HG03139 (cell line): ENCODE measurements around the gene CDH12.
"Not testable (repeated sequence)": the region's sequence is repeated elsewhere in the genome, so short reads cannot be mapped to it uniquely, and the experiment has no call there.

ENCODE experiments used
- ATAC-seq: cut with Tn5 transposase; IDR thresholded peaks from one replicate; pipeline ENCODE4 v1.9.1; 2021; ENCODE audit not compliant: unreplicated experiment

Gene CDH12

DNA sequence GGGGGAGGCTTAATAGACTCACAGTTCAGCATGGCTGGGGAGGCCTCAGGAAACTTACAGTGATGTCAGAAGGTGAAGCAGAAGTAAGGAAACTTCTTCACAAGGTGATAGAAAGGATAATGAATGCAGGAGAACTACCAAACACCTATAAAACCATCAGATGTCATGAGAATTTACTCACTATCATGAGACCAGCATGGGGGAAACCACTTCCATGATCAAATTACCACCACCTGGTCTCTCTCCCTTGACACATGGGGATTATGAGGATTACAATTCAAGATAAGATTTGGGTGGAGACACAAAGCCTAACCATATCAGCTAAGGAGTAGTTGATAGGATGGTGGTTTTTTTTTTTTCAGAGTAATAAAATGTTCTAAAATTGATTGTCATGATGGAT is 201.8 kb downstream of the CDH12 start:
- ATAC-seq: no peak

DNA sequence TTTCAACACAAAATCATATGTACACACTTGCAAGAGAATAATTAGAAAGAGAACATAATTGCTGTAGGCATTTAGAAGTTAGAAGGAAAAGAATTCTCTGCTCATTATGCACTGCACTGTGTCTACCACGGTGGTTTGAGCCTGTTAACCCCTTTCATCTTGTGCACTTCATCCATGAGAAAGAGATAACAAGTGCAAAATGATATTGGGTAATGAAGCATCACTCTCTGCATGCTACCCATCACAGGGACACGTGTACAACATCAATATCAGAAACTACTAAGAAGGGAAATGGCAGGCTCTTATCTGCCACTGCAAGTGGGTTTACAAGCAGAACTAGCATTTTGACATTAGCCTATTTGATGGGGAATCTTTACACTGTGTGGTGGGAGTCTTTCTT is 202.6 kb downstream of the CDH12 start:
- ATAC-seq: no peak

- no peak for ATAC-seq
Measured at GRCh38 chr5:22649074-22649473, 204.1 kb downstream of the CDH12 start.

GRCh38 chr5:22644859-22645258 is 208.3 kb downstream of the CDH12 start:
- no peak for ATAC-seq

GRCh38 chr5:22643356-22643755 is 209.8 kb downstream of the CDH12 start:
- ATAC-seq: no peak

DNA sequence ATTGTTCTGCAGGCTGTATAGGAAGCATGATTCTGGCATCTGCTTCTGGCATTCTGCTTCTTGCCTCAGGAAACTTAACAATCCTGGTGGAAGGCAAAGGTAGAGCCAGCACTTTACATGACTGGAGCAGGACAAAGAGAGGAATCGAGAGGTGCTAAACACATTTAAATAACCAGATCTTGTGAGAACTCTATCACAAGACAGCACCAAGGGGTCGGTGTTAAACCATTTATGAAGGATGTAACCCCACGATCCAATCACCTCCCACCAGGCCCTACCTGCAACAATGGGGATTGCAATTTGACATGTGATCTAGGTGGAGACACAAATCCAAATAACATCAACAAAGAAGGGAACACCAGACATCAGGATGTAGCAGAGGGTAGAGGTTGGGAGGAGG is 221.5 kb downstream of the CDH12 start:
- no peak for ATAC-seq

GRCh38 chr5:22627029-22627428 is 226.1 kb downstream of the CDH12 start:
- ATAC-seq: no peak

DNA sequence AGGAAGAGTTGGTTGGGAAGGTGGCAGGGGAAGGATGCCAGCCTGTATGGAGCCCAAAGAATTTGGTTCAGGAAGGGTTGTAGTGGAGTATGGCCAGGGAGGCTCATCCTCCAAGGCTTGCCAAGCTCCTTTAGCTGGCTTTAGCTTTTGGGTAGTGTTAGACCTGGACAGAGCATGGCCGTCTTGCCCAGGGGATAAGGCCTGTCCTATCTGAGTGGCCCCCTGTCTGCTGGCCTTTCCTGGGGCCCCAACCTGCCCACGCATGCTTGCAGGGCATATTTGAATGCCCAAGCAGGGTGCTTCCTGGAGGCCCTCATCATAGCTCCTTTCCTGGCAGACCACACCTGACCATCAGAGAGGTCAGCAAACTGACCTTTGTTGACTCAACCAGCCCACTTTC is 227.7 kb downstream of the CDH12 start:
- ATAC-seq: no peak

DNA sequence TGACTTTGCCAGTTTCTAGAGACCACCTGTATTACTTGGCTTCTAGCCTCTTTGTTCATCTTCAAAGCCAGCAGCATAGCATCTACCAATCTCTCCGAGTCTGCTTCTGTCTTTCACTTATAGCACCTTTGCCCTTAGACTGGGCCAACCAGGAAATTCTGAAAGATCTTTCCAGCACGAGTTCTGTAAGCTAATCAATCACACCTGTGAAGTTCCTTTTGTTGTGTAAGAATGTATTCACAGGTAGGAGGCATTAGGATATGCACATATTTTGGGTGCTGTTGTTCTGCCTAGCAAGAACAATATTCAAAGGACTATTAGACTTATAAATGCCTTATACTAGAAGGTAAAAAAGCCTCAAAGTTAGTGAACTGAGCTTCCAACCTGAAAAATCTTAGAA is 232.1 kb downstream of the CDH12 start:
- ATAC-seq: no peak

GRCh38 chr5:22615964-22616363 is 237.2 kb downstream of the CDH12 start:
- ATAC-seq: no peak

- ATAC-seq: no peak
Measured at GRCh38 chr5:22614486-22615094, 238.6 kb downstream of the CDH12 start.

GRCh38 chr5:22612928-22613327 is 240.2 kb downstream of the CDH12 start:
- no peak for ATAC-seq

DNA sequence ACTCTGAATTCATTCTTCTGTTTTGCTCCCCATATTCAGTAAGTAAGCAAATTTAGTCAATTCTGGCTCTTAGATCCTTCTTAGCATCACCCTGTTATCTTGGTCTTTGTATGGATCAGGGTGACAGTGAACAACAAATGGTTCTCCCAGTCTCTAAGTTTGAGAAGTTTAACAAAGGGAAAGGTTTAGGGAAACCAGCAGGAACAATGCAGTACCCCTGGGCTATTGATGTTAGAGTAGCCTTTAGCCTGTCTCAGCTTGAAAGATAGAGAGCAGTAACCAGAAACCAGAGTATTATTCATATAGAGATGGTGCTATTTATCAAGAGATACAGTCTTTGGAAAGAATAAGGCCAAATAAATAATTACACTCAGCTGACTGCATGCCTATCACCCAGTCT is 241.8 kb downstream of the CDH12 start:
- ATAC-seq: no peak

DNA sequence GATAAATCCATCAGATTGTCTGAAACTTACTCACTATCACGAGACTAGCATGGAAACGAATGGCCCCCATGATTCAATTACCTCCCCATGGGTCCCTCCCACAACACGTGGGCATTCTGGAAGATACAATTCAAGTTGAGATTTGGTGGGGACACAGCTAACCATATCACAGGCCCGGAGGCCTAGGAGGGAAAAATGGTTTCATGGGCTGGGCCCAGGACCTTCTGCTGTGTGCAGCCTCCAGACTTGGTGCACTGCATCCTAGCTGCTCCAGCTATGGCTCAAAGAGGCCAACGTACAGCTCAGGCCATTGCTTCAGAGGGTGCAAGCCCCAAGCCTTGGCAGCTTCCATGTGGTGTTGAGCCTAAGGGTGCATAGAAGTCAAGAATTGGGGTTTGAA is 245.6 kb downstream of the CDH12 start:
- not testable (repeated sequence) for ATAC-seq

DNA sequence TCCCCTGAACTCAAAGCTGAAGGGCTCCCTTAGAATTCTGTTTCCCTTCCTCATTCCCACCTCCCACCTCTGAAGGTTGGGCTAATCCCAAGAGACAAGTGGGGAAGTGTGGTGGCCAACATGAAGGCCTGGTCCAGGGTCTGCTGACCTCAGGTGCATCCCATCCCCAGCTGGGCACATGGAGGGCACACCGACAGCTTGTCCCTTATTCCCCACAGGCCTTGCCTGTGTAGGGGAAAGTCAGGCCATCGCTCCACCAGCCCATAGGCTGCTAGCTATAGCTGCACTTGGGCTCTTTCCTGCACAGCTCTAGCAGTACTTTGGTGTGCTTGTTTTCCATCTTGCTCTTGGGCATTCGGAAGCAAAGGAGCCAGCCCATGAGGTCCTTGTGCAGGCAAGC is 247.7 kb downstream of the CDH12 start:
- no peak for ATAC-seq

GRCh38 chr5:22604711-22605110 is 248.4 kb downstream of the CDH12 start:
- no peak for ATAC-seq

GRCh38 chr5:22598796-22599195 is 254.3 kb downstream of the CDH12 start:
- ATAC-seq: no peak

DNA sequence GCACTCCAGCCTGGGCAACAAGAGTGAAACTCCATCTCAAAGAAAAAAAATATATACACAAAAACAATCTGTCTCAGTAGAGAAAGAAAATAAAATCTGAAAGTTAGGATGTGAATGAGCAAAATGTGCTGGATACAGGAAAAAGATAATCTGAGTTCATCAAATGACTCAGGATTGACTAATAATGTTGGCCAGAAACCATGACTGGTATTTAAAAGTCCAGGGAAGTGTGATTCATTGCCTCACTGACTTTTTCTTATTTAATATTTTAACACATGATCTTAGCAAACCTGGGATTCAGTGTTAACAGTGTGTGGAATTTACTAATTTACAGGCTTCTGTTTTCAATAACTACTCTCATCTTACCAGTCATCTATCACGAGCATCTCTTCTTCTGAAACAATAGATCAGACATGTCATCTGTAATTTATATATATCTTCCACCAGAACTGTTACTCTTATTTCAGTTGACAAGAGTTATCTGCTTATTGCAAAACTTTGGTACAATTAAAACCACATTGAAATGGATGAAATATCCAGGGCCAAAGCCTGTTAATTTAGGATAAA is 256.7 kb downstream of the CDH12 start:
- no peak for ATAC-seq

GRCh38 chr5:22594491-22594890 is 258.7 kb downstream of the CDH12 start:
- no peak for ATAC-seq

GRCh38 chr5:22593592-22593991 is 259.6 kb downstream of the CDH12 start:
- no peak for ATAC-seq

- no peak for ATAC-seq
Measured at GRCh38 chr5:22591461-22591860, 261.7 kb downstream of the CDH12 start.

- ATAC-seq: no peak
Measured at GRCh38 chr5:22590677-22591268, 262.4 kb downstream of the CDH12 start.

GRCh38 chr5:22577711-22578110 is 275.4 kb downstream of the CDH12 start:
- no peak for ATAC-seq
